Astrocyte of the spinal cord (primary cell): ENCODE data around the gene RNF13.
A peak's percentile ranks its signal among the peaks of the same experiment; 100 is the strongest.

ENCODE experiments used
- DNase-seq: peaks from one replicate; pipeline ENCODE4 v3.0.0; 2011; ENCODE audit warnings: low read depth, low spot score
- H3K4me3 ChIP-seq: 2 replicates; pipeline ENCODE4 v1.5.1; 2011; ENCODE audit warnings: low read depth, mild to moderate bottlenecking, low read length, moderate library complexity
- CTCF ChIP-seq: IDR thresholded peaks from 2 replicates; pipeline ENCODE4 v1.5.1; 2012; ENCODE audit warnings: low read depth, mild to moderate bottlenecking, low read length, inconsistent platforms
- in situ Hi-C: cut with HindIII; loops from 2 replicates; pipeline ENCODE4 v1.10.0; 2017; ENCODE audit warnings: low sequenced_read_pairs

RNF13 gene

GRCh38 chr3:149999421-149999820 lies 186.4 kb downstream of the RNF13 start:
- in situ Hi-C loops = no loop called here
- DNase-seq = no peak
- TF ChIP-seq CTCF = no peak
- H3K4me3 ChIP-seq = no peak overlapping the region

GRCh38 chr3:150000641-150001040 lies 187.6 kb downstream of the RNF13 start:
- no peak overlapping the region for H3K4me3 ChIP-seq
- in situ Hi-C loops = no loop called here
- TF ChIP-seq CTCF = no peak
- no peak for DNase-seq

GRCh38 chr3:150005243-150006112 lies 192.5 kb downstream of the RNF13 start:
- in situ Hi-C loops = no loop called here
- TF ChIP-seq CTCF = no peak
- peak; percentile 34 for DNase-seq
- H3K4me3 ChIP-seq = no peak overlapping the region

GRCh38 chr3:150006794-150007193 lies 193.8 kb downstream of the RNF13 start:
- in situ Hi-C loops = no loop called here
- no peak for TF ChIP-seq CTCF
- H3K4me3 ChIP-seq = no peak overlapping the region
- no peak for DNase-seq
